ENCODE data around the gene TTLL9.
"Not testable (repeated sequence)": the region's sequence is repeated elsewhere in the genome, so short reads cannot be mapped to it uniquely, and the experiment has no call there.

Gene TTLL9, protein sequence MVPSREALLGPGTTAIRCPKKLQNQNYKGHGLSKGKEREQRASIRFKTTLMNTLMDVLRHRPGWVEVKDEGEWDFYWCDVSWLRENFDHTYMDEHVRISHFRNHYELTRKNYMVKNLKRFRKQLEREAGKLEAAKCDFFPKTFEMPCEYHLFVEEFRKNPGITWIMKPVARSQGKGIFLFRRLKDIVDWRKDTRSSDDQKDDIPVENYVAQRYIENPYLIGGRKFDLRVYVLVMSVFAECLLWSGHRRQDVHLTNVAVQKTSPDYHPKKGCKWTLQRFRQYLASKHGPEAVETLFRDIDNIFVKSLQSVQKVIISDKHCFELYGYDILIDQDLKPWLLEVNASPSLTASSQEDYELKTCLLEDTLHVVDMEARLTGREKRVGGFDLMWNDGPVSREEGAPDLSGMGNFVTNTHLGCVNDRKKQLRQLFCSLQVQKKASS

DNA sequence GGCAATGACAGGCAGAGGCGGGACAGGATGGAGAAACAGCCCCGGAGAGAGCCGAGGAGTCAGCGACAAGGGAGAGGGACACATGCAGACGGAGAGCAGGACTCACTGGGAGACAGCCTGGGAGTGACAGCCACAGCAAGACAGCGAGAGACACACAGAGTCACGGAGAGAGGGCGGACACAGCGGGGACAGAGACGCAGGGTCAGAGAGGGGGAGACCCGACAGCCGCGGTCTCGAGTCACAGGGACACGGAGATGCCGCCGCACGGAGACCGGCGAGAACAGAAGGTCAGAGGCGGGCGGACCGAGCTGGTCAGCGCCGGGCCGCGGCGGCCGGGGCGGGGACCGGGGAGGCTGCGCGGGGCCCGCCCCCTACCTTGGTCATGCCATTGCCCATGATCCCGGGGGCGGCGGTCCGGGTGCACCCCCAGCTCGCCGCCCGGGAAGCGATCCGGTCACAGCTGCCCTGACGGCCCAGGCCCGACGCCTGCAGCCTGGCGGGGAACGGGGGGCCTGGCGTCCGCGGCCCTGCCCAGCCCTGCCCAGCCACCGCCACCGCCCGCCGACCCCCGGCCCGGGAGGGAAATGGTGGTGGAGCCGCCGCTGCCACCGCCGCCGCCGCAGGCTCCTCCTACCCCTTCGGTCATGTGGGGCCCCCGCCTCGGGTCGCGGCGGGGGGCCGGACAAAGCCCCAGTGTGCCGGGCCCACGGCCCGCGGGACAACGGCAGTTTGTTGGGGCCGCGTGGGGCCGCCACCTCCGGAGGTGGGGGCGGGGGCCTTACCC, at the start of gene TTLL9, which contains the start of gene DUSP15:
Gene TTLL9 (plus strand): TSS at position 693 of the 784 bp plus-strand sequence. CDS start 493 bp downstream, outside the sequence.
Gene DUSP15 (minus strand): TSS at position 586 of the 784 bp plus-strand sequence. CDS start 190 bp downstream, at position 396.
- no peak for DNase-seq

- DNase-seq: no peak
These were observed 49.0 kb upstream of the TTLL9 start for GRCh38 chr20:31821427-31821826.

DNA sequence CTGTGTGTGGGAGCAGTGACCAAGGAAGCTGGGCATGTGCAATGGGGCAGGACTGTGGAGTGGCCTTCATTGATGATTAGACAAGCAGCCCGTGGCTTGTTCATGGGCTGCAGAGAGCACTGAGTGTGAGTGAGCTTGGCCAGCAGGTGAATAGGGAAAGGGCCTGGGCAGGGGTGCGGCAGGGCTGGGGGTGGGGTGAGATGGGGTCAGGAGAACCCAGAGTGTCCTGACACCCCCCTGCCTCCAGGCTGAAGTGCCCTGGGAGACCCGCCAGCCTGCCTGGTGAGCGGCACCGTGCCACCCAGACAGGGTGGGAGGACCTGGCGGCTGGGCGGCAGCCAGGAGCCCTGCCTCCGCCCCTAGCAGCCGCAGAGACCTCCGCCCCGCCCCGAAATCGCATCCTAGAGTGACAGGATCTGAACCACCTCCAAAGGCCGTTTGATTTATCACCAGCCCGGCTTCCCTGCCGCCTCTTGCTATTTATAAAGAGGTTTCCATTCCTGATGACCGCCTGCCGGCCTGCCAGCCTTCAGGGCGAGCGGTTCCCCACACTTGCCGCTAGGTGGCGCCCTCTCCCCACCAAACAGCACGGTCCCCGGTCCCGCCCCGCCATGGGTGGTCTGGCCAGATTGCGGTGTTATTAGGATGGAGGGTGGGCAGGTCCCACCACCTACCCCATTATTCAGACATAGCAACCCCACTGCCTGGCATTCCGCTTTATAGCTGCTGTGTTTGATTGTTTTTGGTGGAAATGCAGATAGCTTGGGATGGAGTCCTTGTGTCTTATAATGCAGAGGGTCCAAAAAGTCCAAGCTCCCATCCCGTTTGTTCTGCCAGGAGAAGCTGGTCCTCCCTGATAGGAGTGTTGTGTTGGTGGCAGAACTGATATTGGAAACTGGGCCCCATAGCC, 47.8 kb upstream of the TTLL9 start:
- peak; percentile 26 to 63 for DNase-seq

DNA sequence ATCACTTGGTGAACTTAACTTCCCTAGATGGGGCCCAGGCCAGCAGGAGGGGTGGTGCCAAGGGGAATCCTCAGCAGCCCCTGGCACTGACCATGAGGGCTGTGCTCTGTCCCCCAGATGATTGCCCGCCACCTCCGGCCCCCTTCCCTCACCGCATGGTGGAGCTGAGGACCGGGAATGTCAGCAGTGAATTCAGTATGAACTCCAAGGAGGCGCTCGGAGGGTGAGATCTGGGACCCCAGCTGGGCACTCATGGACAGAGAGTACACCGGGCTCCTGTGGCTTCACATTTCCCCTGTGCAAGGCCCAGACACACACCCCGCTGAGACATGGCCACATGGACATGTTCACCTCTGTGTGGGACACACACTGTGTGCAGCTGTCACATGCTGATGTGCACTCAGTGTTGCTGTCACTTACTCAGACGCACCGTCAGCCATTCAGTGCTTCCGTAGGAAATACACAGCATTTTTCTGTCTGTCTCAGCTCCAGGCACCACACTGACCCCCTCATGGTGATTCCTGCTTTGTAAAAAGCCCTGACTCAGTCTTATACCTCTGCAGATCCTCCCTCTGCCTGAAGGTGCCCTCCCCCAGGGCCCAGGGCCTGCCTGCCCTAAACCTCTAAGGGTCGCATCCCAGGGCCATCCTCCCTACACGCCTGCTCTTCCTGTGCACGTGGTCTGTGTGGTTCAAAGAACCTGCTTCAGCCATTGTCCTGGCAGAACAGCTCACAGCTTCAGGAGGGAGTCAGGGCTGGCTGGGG, 46.9 kb upstream of the TTLL9 start:
- DNase-seq: no peak

DNA sequence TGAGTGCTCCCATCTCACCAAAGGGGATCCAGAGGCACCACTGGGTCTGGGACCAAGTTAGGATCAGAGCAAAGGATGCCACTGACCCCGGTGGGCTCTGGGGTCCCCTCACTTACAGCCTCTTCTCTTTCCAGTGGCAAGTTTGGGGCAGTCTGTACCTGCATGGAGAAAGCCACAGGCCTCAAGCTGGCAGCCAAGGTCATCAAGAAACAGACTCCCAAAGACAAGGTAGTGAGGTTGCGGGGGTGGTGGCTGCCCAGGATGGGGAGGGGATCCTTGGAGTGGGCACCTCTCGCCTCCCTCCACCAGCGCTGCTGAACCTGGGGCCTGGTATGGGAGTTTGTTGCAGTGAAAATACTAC, 46.3 kb upstream of the TTLL9 start:
- no peak for DNase-seq

GRCh38 chr20:31824554-31825313, 45.7 kb upstream of the TTLL9 start:
- no peak for DNase-seq

DNA sequence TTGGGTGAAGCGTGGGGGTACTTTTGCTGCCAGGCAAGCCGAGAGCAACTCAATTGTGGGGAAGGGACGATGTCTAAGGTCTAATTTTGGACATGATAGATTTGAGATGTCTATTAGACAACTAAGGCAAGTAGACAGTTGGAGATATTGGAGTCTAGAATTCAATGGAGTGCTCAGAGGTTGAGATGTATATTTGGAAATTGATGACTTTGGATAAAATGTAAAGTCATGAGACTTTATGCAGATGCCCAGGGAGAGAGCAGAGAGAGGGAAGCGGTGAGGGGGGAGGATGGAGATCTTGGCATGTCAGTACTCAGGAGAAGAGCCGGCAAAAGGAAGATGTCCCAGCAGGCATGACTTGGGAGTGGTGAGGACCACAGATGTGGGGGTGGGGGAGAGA, 44.4 kb upstream of the TTLL9 start:
- DNase-seq: no peak

DNA sequence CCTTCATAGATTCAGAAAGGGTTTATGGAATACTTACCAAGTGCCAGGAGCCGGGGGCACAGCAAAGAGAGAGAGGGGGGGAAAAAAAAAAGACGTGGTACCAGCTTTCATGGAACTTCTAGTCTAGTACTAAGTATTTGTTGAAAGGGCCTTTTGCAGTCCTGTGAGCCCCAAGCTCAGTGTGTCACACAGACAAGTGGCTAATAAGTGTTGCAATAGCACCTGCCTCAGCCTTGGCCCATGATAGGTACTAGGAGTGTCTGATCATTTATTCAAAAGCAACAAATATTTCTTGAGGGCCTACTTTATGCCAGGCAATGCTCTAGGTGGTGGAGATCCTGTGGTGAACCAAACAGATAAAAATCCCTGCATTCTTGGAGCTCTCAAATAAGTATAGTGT, 43.4 kb upstream of the TTLL9 start:
- no peak for DNase-seq

- DNase-seq: not testable (repeated sequence)
These were observed 42.4 kb upstream of the TTLL9 start for GRCh38 chr20:31828016-31828415.

DNA sequence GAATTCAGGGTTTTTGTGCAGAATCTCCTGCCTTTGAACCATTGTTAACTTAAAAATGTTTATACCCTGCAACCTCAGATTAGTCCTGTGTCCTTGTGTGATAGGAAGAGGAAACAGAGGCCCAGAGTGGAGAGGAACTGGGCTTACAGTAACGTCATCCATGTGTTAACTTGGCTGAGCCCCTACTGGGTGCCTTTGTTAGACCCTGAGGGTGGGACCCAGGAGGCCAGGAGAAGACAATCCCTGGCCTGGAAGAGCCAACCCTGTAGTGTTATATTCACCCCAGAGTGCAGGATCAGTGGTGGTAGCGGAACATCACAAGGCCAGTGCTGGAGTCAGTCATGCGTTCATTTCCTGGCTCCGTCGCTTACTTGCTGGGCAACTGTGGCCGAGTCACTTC, 40.7 kb upstream of the TTLL9 start:
- DNase-seq: no peak

- no peak for DNase-seq
These were observed 39.9 kb upstream of the TTLL9 start for GRCh38 chr20:31830406-31830981.

DNA sequence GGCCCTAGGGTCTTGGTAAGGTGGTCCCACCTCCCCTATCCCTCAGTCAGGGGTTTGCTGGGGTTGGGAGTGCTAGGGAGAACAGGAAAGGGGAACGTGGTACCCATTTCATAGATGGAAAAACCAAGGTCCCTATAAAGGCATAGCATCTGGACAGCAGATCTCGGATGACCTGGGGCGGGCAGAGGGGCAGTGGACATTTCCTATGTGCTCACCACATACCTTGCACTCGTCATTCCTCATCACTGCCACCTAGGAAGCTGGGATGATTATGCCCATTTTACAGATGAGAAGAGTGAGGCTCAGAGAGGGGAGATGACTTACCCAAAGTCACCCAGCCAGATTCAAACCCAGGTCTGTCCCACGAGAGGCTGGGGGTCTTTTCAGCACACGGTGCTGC, 39.2 kb upstream of the TTLL9 start:
- no peak for DNase-seq

DNA sequence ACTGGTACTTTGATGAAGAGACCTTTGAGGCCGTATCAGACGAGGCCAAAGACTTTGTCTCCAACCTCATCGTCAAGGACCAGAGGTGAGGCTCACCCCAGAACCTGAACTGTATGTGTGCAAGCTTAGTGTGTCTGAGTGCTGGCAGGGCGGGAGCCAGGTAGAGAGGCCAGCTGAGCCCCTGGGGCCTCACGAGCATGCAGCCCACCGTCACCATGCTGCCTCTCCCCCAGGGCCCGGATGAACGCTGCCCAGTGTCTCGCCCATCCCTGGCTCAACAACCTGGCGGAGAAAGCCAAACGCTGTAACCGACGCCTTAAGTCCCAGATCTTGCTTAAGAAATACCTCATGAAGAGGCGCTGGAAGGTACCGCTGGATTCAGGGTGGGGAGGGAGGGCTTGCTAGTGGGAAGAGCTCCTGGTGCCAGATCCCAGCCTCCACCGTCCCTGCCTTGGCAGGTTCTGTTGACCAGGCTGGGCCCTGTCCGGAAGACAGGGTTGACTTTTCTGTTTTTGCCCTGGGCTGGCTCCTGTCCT, 38.6 kb upstream of the TTLL9 start:
- DNase-seq: no peak

- DNase-seq: no peak
These were observed 37.1 kb upstream of the TTLL9 start for GRCh38 chr20:31833130-31833930.

GRCh38 chr20:31833931-31834521, 36.4 kb upstream of the TTLL9 start:
- no peak for DNase-seq

DNA sequence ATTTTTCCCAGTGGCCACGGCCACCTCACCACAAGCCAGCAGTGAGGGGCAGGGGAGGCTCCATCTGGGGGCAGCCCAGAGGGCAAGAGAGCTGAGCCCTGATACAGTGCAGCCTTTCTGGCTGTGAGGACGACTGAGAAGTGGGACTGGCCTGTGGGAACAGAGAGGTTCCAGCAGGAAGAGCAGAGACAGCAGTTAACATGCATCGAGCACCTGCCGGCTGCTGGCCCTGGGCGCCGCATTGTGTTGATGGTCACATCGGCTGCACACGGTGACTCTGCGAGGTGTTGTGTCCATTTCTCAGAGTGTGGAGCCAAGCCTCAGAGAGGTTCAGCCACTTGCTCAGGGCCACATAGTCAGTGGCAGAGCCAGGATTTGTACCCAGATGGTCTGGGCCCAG, 34.9 kb upstream of the TTLL9 start:
- no peak for DNase-seq

DNA sequence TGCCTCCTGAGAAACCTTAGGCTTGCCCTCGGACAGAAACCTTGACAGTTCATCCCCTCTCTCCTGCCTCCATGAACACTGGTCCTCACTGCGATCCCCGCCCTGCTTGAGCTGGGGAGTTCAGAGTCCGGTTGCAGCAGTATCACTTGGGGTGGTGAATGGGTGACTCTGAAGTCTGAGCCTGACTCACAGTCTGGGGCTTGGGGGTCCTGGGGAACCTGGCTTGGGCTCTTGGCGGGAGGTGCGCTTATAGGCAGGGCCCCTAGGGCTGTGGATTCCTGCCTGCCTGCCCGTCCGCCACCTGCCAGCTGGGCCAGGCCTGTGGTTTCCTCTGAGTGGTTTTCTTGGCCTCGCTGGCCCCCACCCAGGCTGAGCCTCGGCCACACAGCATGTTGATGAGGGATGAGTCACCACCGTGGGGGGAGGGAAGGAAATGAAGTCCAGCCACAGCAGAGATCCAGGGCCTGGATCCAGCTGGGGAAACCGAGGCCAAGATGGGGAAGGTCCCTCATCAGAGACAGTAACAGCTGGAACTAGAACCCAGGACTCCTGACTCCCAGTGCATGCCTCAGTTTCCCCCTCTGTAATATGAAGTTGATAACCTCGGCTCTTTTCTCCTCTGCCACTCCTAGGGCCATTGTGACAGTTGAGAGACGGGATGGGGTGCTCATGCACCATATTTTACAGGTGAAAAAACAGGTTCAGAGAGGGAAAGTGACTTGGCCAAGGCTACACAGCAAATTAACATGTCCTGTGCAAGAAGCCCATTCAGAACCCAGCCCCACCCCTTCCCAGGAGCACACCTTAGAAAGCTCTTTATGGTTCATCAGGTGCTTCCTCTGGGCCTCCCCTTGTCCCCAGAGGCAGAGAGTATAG, 34.2 kb upstream of the TTLL9 start:
- DNase-seq: no peak

Data from cerebellar nuclear complex (tissue), 1 donor.